KOPT-K1 (cell line): Measurements from ENCODE around the gene RDH5.

Experiments
- H3K27ac ChIP-seq: fragments of 200-600 bp; sonication (generic); 2 replicates; pipeline ENCODE4 v1.5.1; 2016; ENCODE audit warnings: antibody characterized with exemption, mild to moderate bottlenecking, low read depth, low read length; ENCODE audit not compliant: poor library complexity, severe bottlenecking
- H3K36me3 ChIP-seq: fragments of 200-600 bp; sonication (generic); 2 replicates; pipeline ENCODE4 v1.5.1; 2017; ENCODE audit warnings: antibody characterized with exemption, mild to moderate bottlenecking, low read length, moderate library complexity; ENCODE audit not compliant: insufficient read depth
- H3K9me3 ChIP-seq: fragments of 200-600 bp; sonication (generic); 2 replicates; pipeline ENCODE4 v1.5.1; 2017; ENCODE audit warnings: antibody characterized with exemption, low read length, mild to moderate bottlenecking; ENCODE audit not compliant: insufficient read depth, poor library complexity, severe bottlenecking

RDH5 gene

GRCh38 chr12:55688716-55689655 is 31.2 kb upstream of the RDH5 start:
- H3K36me3 ChIP-seq: no peaks in the 10 kb centered on the region
- no peak overlapping the region for H3K27ac ChIP-seq
- H3K9me3 ChIP-seq: no peaks in the 10 kb centered on the region

- H3K27ac ChIP-seq: no peak overlapping the region
- no peaks in the 10 kb centered on the region for H3K9me3 ChIP-seq
- no peaks in the 10 kb centered on the region for H3K36me3 ChIP-seq
Measured at GRCh38 chr12:55692631-55693322, 27.4 kb upstream of the RDH5 start.

- no peaks in the 10 kb centered on the region for H3K36me3 ChIP-seq
- no peak overlapping the region for H3K27ac ChIP-seq
- no peaks in the 10 kb centered on the region for H3K9me3 ChIP-seq
Measured at GRCh38 chr12:55693323-55694187, 26.6 kb upstream of the RDH5 start.

GRCh38 chr12:55694188-55694515 is 26.0 kb upstream of the RDH5 start:
- no peaks in the 10 kb centered on the region for H3K36me3 ChIP-seq
- no peak overlapping the region for H3K27ac ChIP-seq
- no peaks in the 10 kb centered on the region for H3K9me3 ChIP-seq

- no peaks in the 10 kb centered on the region for H3K9me3 ChIP-seq
- H3K36me3 ChIP-seq: no peaks in the 10 kb centered on the region
- no peak overlapping the region for H3K27ac ChIP-seq
Measured at GRCh38 chr12:55694651-55695050, 25.5 kb upstream of the RDH5 start.

GRCh38 chr12:55695349-55695748 is 24.8 kb upstream of the RDH5 start:
- no peaks in the 10 kb centered on the region for H3K36me3 ChIP-seq
- no peak overlapping the region for H3K27ac ChIP-seq
- no peaks in the 10 kb centered on the region for H3K9me3 ChIP-seq

GRCh38 chr12:55696141-55696540 is 24.1 kb upstream of the RDH5 start:
- Histone ChIP-seq H3K9me3 (no peaks in the 10 kb centered on the region), H3K36me3 (no peaks in the 10 kb centered on the region), H3K27ac (no peak overlapping the region)

GRCh38 chr12:55696796-55697462 is 23.3 kb upstream of the RDH5 start:
- Histone ChIP-seq H3K27ac (no peak overlapping the region), H3K36me3 (no peaks in the 10 kb centered on the region), H3K9me3 (no peaks in the 10 kb centered on the region)

- no peaks in the 10 kb centered on the region for H3K36me3 ChIP-seq
Measured at GRCh38 chr12:55697686-55698085, 22.5 kb upstream of the RDH5 start.

GRCh38 chr12:55698241-55698955 is 21.8 kb upstream of the RDH5 start:
- Histone ChIP-seq H3K27ac (no peak overlapping the region), H3K36me3 (no peaks in the 10 kb centered on the region), H3K9me3 (no peaks in the 10 kb centered on the region)

More at GRCh38 chr12:55697686-55698085, 22.5 kb upstream of the RDH5 start:
- Histone ChIP-seq H3K27ac (no peak overlapping the region), H3K9me3 (no peaks in the 10 kb centered on the region)

- Histone ChIP-seq H3K36me3 (no peaks in the 10 kb centered on the region), H3K9me3 (no peaks in the 10 kb centered on the region), H3K27ac (no peak overlapping the region)
Measured at GRCh38 chr12:55698965-55699364, 21.2 kb upstream of the RDH5 start.

GRCh38 chr12:55699471-55700055 is 20.6 kb upstream of the RDH5 start:
- Histone ChIP-seq H3K9me3 (no peaks in the 10 kb centered on the region), H3K36me3 (no peaks in the 10 kb centered on the region), H3K27ac (no peak overlapping the region)

- Histone ChIP-seq H3K9me3 (no peaks in the 10 kb centered on the region), H3K27ac (no peak overlapping the region), H3K36me3 (no peaks in the 10 kb centered on the region)
Measured at GRCh38 chr12:55700255-55701018, 19.8 kb upstream of the RDH5 start.
